Measurements from ENCODE around the gene MOG. TPM values are rescaled to one million over a fixed set of nuclear protein-coding genes. Genes with fewer than 3 reads are reported as not detected.
A peak's percentile ranks its signal among the peaks of the same experiment; 100 is the strongest.

The MOG gene
- total RNA-seq, 6 experiments from 2014 or later = not detected

DNA sequence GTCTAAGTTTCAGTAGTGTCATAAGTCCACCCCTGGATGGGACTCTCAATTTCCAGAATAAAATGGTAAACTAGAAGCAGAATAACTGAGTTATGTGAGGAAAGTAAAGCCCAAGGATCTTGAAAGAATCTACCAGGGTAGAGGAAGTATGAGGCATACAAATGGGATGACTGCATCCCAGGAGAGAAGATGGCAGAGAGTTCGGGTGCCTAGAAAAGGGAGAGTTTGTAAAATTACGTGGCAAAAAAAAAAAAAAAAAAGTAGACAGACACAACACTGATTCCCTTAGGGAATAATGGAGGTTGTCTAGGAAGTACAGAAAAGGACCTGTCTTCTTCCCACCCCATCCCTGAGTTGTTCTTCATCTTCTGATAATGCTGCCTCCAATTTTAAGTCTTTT lies 27.3 kb upstream of the MOG start:
- no peak for ATAC-seq
- Histone ChIP-seq H3K27me3 (peaks cover 0 to 18% of the 10 kb centered on the region in 2 donors), H3K36me3 (no peaks in the 10 kb centered on the region), H3K4me3 (no peak overlapping the region), H3K4me1 (no peaks in the 10 kb centered on the region), H3K27ac (no peak overlapping the region), H3K9me3 (no peaks in the 10 kb centered on the region)
- 46% methylated on average over 2 of the region's 2 CpGs for WGBS (ENCODE audit: insufficient coverage, low coverage, low lambda C conversion rate, missing lambda C conversion rate)
- TF ChIP-seq CTCF (IDR thresholded peaks at IDR 0.05) (no peak), POLR2A (IDR thresholded peaks at IDR 0.05) (no peak)
- intact Hi-C loops (cut with DNase I) = no loop called here
- no peak for DNase-seq

DNA sequence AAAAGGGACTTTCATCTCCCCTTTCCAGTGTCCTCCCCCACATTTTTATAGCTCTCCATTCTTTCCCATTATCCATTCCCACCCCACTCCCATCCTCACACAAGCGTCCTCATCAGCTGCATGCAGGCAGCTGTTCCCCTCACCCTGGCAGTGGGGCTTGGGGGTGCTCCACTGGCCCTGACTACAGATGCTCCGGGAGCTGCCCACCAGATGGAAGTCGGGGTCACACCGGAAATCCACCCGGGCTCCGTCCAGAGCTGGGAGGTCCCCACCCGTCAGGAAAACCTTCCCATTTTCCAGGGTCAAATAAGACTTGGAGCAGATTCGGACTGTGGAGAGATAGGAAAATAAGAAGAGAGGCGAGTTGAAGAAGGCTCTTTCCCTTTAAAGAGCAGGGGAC lies 26.6 kb upstream of the MOG start:
- intact Hi-C loops (cut with DNase I) = no loop called here
- WGBS (ENCODE audit: insufficient coverage, low coverage, low lambda C conversion rate, missing lambda C conversion rate) = 30% methylated on average over 9 of the region's 9 CpGs
- DNase-seq = no peak
- Histone ChIP-seq H3K4me3 (no peak overlapping the region), H3K9me3 (no peaks in the 10 kb centered on the region), H3K4me1 (no peaks in the 10 kb centered on the region), H3K27me3 (peaks cover 0 to 18% of the 10 kb centered on the region in 2 donors), H3K36me3 (no peaks in the 10 kb centered on the region), H3K27ac (no peak overlapping the region)
- no peak for ATAC-seq
- no peak for TF ChIP-seq CTCF (IDR thresholded peaks at IDR 0.05)
- no peak for TF ChIP-seq POLR2A (IDR thresholded peaks at IDR 0.05)

- intact Hi-C loops (cut with DNase I) = no loop called here
- Histone ChIP-seq H3K9me3 (no peaks in the 10 kb centered on the region), H3K4me3 (no peak overlapping the region), H3K36me3 (no peaks in the 10 kb centered on the region), H3K4me1 (no peaks in the 10 kb centered on the region), H3K27ac (no peak overlapping the region), H3K27me3 (peaks cover 0 to 18% of the 10 kb centered on the region in 2 donors)
- DNase-seq = no peak
- TF ChIP-seq POLR2A (IDR thresholded peaks at IDR 0.05) = no peak
- TF ChIP-seq CTCF (IDR thresholded peaks at IDR 0.05) = no peak
- ATAC-seq = no peak
- 28% methylated on average over 13 of the region's 14 CpGs for WGBS (ENCODE audit: insufficient coverage, low coverage, low lambda C conversion rate, missing lambda C conversion rate)
These were observed 25.6 kb upstream of the MOG start for GRCh38 chr6:29631209-29631810.

DNA sequence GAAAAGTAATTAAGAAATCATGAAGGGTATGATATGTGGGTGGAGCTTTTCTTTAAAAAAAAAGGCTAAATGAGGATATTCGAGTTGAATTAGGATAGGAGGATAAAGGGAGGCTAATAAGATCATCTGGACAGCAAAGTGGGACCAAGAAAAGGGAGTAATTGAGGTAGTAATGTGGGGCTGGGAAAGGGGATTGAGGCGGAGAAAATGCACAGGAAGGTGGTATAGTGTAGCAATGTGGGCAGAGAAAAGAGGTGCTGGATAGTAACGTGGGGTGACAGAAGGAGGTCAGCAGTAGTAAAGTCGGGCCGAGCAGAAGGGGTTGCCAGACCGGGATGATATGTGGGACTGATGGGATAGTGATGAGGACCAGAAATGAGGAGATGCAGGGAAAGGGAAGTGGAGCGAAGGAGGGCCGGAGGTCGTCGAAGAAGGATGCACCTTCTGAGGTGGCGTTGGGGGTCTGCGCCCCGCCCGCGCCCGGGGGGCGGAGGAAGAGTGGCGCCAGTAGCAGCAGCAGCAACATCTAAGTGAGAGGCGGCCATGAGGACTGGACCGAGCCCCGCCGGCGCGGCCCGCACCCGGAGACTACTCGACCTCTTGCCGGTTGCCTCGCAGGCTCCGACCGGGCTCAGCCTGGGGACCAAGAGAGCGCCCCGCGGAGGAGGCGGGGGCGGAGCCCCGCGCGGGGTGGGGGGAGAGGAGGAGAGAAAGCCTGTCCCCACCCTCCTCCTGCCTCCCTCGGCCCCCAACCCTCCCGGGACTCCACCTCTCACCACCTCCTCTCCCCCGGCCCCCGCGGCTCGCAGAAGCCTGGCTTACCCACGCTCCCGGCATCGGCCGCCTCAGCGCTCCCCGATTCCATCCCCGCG lies 24.8 kb upstream of the MOG start:
- Histone ChIP-seq H3K27ac (no peak overlapping the region), H3K4me3 (peak overlapping the region; percentile 36 to 49 (median 36)), H3K36me3 (no peaks in the 10 kb centered on the region), H3K9me3 (no peaks in the 10 kb centered on the region), H3K27me3 (peaks cover 0 to 18% of the 10 kb centered on the region in 2 donors), H3K4me1 (no peaks in the 10 kb centered on the region)
- intact Hi-C loops (cut with DNase I) = no loop called here
- TF ChIP-seq POLR2A (IDR thresholded peaks at IDR 0.05) = no peak
- TF ChIP-seq CTCF (IDR thresholded peaks at IDR 0.05) = no peak
- whole genome bisulfite sequencing (ENCODE audit: insufficient coverage, low coverage, low lambda C conversion rate, missing lambda C conversion rate) = 7% methylated on average over 24 of the region's 53 CpGs
- ATAC-seq (peak; percentile 20 to 50 (median 24)), DNase-seq (peak in 2 of 3 donors; percentile 59 to 64)
